HG03280 (cell line): ENCODE data around the gene SEC23A.
"Not testable (repeated sequence)": the region's sequence is repeated elsewhere in the genome, so short reads cannot be mapped to it uniquely, and the experiment has no call there.

Experiments
- ATAC-seq: cut with Tn5 transposase; IDR thresholded peaks from one replicate; pipeline ENCODE4 v1.9.1; 2021; ENCODE audit warnings: mild to moderate bottlenecking, moderate library complexity; ENCODE audit not compliant: unreplicated experiment

The SEC23A gene

DNA sequence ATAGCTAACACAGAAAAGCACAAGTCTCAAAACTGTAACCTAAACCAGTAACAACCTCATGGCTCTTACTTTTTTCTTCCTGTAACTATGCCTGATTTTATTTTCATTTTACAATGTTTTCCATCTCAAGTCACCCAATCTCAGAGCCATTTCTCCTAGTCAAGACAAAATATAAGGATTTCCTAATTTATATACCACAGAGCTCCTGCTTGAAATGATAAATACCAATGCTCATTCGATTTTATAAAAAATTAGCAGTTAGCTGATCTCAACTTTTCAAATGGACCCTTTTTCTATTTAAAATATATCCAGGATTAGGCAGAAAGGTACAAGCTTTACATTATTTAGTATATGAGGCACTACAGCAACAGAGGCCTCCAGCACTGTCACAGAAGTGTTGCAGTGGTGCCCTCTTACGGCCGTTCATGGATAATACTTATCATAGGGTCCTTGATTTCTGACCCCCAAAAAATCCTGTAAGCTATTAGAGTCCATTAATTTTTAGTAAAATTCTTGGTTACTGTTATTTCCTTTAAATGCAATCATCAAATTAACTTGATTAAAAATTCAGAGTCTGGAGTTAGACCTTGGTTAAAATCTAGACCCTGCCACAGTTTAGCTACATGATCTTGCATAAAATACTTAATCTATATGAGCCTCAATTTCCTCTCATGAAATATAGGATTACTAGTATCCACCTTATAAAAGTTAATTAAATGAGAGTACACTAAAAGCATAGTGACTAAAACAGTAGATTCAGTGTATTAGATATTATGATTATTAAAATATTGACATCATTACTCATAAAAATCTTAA, 68.3 kb downstream of the SEC23A start:
- no peak for ATAC-seq

DNA sequence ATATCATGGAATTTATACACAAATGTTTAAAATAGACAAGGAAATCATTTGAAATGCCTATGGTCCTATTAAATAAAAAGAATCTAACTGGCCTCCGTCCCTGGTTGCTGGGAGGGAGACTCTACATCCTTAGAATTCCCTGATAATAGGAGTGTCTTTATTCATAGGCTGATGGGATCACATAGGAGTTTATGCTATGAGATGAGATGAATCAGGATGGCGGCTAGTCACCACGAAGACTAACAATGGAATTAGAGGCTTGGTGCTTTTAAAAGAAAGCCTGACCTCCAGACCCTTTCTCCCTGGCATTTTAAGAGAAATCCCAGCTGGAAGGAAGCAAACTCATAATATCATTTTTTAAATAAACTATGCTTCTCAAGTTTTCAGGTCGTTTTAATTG, 69.7 kb downstream of the SEC23A start:
- ATAC-seq: no peak

DNA sequence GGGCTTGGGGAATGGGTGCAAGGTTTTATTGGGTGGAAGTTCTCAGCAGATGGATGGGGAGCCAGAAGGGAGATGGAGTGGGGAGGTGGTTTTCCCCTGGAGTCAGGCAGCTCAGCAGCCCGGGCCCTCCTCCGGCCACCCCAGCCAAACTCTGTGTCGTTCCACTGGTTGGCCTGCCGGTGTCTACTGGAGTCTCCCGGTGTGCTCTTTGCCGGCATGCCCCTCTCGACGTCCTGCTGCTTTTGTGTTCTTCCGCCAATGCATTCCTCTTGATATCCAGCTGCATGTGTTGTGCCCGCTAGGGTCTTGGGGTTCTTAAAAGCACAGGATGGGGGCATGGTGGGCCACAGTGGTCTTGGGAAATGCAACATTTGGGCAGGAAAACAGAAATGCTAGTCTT, 72.8 kb downstream of the SEC23A start:
- no peak for ATAC-seq

DNA sequence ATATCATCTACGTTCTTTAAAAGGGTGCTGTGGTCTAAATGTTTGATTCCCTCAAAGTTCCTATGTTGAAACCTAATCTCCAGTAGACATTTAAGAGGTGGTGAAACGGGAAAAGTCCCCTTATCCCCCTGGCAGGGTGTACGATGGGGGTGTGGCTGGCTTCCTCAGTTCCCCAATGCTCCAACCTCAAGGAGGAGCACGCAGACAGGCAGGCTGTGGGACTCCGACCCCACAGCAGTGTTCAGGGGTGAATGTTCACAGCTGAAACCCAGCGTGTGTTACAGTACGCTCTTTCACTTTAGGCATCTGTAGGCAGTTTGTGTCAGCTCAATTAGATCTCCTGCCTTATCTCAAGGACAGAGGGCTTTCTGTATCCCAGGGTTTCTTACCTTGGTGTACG, 73.2 kb downstream of the SEC23A start:
- ATAC-seq: no peak

DNA sequence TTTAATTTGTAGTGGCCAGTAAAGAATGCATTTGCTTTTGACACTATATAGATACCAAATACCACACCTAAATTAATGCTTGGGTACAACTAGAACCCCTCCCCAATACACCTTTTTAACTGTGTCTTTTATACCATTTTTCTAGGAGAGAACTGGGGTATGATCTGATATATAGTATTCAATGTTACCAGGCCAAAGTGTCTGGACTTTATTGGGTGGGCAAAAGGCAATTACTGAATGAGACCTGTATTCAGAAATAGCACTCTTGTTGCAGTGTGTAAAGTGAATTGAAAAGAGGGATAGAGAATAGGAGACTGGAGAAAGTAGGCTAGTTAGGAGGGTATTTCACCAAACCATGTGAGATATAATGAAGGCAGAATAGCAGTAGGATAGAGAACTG, 74.4 kb downstream of the SEC23A start:
- ATAC-seq: no peak

DNA sequence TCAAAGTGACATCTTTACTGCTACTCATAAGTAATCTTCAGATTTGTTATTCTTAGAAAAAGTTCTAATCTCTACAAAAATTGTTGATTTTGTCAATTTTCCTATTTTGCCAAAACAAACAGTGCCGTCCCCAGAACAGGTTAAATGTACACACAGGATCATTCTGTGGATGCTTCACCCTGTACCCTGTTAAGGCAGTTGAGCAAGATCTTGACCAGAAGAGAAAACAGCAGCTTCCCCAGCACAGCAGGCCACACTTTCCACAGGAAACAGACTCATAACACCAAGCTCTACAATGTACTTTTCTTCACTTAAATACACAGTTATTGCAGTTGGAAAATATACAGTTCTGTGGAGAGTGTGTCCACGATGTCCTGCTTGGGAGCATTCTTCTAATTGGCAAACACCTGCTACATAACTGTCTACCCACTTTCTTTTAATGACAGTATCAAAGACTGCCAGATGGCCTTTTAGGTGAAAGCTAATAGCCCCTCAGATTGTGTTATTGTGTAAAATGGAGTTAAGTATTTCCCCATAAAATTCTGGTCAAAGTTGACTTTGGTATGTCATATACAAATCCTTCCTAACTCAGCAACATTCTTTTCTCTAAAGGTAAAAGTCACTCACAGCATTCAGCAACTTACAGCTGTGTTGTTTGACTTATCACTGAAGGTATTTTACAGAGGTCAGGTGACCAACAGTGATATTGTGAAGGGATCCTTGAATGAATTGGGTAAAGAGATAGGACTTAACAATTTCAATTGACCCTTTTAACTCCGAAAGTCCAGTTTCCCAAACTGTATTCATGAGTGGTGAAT, 77.0 kb downstream of the SEC23A start:
- no peak for ATAC-seq

DNA sequence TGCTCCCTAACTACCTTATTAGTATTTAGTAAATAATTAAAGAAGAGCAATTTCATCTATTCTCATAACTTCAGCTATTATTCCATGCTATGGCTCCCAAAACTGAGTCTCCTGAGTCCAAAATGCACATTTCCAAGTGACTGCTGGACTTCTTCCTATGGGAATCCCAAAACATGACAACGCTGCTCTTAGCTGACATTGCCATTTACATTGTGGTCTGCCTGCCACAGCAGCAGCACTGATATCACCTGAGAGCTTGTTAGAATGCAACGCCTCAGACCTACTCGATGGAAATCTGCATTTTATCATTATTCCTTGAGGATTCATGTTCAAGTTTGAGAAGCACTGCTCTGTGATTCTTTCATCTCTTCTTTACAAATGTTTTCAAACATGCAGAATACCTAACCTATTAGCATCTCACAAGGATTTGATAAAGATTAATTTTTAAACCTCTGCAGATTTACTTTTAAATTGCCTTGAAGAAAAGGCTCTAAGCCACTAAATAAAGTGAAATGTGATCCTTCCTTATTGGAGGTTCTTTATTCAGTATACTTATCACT, 77.7 kb downstream of the SEC23A start:
- no peak for ATAC-seq

DNA sequence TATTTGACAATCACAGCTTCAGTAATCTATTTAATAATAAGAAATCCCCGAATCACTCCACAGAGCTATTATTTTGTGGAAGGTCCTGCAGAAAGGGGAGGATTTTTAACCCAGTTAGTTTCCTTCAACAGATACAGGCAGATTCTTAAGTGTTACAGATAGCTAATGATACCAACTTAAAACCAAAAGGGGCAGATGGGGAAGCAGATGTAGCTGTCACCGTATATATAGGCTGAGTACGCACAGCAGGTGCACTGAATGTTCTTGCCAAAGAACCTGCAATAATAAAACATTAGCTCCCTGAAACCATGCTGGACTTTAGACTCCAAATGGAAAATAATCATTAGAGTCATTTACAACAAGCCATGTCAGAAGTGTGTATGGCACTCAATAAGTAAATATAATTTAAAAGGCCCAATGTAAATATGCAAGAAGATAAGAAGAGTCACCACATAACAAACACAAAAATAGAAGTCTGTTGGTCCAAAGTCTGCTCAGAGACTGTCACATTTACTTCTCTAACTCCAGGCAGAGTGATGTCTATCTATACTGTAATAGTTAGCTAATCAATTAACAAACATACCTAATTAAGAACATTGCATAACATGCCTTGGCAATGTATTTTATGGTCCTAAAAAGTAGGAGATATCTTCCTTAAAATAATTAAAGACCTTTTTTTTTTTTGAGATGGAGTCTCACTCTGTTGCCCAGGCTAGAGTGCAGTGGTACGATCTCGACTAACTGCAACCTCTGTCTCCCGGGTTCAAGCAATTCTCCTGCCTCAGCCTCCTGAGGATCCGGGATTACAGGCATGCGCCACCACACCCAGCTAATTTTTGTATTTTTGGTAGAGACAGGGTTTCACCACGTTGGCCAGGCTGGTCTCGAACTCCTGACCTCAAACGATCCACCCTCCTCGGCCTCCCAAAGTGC, 78.8 kb downstream of the SEC23A start:
- no peak for ATAC-seq

DNA sequence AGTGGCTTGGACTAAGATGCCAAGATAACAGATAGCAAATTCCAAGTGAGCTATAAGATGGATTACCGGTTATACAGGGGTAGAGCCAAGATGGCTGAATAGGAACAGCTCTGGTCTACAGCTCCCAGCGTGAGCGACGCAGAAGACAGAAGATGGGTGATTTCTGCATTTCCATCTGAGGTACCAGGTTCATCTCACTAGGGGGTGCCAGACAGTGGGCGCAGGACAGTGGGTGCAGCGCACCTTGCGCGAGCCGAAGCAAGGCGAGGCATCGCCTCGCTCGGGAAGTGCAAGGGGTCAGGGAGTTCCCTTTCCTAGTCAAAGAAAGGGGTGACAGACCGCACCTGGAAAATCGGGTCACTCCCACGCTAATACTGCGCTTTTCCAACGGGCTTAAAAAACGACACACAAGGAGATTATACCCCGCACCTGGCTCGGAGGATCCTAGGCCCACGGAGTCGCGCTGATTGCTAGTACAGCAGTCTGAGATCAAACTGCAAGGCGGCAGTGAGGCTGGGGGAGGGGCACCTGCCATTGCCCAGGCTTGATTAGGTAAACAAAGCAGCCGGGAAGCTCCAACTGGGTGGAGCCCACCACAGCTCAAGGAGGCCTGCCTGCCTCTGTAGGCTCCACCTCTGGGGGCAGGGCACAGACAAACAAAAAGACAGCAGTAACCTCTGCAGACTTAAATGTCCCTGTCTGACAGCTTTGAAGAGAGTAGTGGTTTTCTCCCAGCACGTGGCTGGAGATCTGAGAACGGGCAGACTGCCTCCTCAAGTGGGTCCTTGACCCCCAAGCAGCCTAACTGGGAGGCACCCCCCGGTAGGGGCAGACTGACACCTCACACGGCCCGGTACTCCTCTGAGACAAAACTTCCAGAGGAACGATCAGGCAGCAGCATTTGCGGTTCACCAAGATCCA, 85.7 kb downstream of the SEC23A start:
- ATAC-seq: not testable (repeated sequence)

DNA sequence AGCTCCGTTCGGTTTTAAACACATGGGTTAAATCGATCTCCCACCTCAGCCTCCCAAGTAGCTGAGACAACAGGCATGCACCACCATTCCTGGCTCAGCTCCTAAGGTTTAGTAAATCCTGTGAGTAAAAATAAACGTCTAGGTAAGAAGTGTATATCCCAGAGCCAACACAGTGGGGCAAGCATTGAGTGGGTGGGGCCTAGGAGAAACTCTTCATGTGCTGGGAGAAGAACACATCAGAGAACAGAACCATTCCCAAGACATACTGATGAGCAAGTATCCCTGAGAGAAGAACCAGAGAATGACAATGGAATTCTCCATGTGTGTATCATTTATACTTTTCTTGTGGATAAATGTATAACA, 86.3 kb downstream of the SEC23A start:
- no peak for ATAC-seq

DNA sequence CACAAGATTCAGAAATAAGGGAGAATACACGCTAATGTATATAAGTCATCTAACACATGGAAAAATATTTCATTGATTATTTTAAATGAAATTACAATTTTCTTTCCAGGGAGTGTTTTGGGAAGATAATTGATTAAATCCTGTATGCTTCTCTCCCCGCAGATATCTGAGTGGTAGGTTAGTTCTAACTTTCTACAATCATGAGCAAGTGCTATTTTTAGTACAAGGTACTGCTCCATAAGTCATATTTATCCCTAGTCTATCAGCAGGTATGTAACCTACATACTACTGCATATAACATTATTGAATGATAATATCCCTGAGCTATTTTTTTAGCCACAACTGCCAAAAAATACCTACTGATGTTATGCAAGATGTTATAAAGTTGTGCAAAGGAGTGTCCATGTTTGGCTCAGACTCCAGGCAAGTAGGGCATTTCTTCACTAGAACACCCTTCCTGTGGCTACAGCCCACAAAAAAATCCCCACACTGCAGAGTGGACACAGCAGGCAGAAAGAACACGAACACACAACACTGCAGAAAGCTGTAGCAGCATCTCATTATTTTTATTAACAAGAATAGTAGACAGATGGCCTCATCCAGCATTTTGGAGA, 87.0 kb downstream of the SEC23A start:
- ATAC-seq: no peak

DNA sequence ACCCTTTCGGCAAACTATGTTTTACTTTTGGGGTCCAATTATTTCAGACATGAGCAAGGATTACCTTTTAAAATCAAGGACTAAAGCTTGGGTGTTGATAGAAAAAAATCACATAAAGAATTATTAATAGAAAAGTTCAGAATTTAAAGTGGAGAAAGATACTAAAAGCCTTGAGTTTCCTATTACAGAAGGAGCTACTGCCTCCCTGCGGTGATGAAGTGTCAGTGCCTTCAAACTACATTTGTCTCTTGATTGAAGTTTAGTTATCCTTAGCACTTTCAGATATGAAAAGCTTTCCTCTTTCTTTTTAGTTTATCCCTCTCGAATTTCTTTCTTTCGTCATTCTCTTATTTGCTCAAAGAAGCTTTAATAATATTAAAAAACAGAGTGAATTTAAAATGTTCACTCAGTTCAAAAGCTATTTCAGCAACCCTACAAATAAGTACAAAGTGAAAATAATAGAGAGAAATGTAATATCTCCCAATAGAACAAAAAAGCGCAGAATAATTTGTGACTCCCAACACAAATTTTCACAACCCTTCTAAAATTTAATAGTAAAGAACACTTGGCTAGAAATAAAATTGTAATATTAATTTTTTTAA, 87.6 kb downstream of the SEC23A start:
- ATAC-seq: peak; percentile 82

DNA sequence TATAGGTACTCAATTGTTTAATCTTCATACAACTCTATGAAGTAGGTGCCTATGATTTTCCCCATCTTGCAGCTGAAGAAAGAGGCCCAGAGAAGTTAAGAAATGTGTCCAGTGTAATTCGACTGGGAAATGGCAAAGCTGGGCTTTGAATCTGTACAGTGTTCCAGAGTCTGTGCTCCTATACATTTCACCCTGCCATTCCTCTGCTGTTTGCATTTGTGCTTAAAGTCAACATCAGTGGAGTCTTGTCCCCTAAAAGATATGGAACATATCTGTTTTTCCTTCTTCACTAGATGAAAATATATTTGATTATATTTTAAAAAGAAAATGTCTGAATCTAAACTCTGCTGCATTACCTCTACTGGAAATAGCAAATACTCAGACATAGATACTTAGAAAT, 88.6 kb downstream of the SEC23A start:
- no peak for ATAC-seq

DNA sequence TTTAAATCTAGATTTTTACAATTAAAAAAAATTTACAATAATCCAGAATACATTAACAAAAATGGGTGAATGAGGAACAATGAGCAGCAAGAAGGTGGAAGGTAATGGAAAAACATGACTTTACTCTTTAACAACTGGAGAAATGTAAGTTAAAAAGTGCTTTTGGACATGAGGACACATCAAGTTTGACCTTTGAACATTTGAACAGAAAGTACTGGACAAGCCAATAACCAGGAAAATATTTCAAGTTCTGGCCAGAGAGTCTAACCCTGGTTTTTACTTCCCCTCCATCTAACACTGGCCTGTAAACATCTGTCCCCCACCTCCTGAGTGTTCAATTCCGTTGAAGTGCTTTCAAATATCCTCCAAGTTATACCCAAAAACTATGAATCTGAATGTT, 94.1 kb downstream of the SEC23A start:
- ATAC-seq: not testable (repeated sequence)

DNA sequence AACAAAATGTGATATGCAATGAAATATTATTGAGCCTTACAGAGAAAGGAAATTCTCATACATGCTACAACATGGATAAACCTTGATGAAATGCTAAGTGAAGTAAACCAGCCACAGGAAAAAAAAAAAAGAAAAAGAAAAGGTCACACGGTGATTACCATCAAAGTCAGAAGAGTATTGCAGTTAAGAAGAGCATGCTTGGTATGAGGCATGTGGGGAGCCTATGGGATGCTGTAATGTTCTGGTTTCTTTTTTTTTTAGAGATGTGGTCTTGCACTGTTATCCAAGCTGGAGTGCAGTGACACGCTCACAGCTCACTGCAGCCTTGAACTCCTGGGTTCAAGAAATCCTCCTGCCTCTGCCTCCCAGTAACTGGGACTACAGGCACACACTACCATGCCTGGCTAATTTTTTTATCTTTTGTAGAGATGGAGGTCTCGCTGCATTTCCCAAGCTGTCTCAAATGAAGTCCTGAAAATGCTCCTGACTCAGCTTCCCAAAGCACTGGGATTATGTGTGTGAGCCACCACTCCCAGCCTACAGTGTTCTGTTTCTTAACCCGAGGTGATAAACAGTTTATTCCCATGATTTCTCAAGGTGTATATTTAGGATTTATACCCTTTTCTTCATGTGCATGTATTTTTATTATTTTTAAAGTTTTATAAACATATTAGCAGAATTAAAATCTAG, 96.2 kb downstream of the SEC23A start:
- no peak for ATAC-seq

DNA sequence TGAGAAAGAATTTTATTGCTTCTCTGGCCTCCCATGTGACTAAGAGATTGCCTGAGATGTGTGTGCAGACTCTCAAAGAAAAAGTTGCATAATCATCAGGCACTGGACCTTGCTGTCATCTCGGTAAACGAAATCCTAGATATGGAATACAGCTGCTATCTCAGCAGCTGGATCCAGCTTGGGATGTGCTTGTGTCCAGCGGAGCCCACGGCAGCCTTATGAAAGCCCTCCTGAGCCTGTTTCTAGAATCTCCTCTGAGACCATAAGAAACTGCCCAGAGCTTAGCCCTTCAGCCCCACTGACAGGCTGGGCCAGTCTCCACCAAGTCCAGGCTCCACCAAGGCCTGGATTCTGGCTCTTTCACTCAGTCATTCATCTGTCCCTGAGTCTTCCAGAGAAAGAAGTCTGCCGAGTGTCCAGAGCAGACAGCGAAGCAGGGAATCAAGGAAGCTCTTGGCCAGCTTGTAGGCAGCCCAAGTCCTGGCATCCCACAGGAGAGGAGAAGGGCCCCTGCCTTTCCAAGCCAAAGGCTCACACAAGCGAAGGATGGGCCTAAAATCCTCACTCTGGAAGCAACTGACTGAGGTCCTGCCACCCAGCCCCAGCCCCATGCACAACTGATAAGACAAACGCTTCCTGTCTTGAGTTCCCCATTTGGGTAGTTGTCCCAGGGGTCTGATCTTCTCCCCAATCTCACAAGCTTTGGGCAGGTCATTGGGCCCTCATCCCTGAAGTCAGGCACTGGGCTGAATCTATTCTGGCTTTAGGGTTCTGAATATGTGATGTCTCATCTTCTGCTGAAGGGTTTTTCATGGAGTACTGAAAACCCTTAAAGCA, 97.8 kb downstream of the SEC23A start:
- ATAC-seq: no peak

DNA sequence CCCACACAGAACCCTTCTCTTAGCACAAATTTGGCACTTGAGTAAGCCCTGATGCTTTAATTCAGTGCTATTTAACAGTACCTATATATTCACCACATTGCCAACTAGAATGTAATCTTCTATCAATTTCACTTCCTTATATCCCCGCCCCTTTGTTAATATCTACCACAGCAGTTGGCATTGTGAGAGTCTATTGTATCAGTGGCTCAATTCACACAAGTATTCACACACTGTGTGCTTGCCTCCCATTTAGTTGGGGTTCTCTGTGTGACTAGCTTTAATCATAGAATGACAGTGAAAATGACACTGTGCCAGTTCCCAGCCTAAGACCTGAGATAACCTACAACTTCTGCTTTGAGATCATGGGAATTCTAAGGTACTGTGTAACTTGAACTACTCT, 103.1 kb downstream of the SEC23A start:
- ATAC-seq: no peak

DNA sequence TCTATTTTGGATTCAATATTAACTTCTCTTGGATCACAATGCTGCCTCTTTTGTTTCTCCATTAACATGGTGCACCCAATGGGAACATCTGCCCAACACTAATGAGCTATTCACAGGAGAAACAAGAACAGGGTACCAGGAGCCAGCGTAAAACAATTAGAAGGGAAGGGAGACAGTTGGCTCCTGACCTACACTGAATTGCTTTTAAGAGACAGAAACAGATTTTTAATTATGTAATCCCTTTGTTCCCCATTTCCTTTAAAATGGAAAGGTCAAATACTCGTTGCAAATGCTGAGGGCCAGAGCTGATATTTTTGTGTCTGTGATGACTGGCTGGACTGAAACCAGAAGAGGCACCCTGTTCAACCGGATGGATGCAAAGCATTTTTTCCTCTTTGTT, 108.3 kb downstream of the SEC23A start:
- no peak for ATAC-seq
